Keratinocyte (primary cell): ENCODE measurements around the gene FOXJ1. TPM values are rescaled to one million over a fixed set of nuclear protein-coding genes. Genes with fewer than 3 reads are reported as not detected.

ENCODE experiments used
- DNase-seq: peaks from one replicate; pipeline ENCODE4 v3.0.0-alpha.2; 2011; ENCODE audit warnings: low read depth, missing footprints, low spot score
- FAIRE-seq: peaks from 2 replicates; lab custom pipeline; 2011; peaks lifted over from hg19 to GRCh38; lab: Jason Lieb, UNC
- H2AFZ ChIP-seq: 2 replicates; pipeline ENCODE4 v1.6.0; 2012; ENCODE audit warnings: low read length, control low read depth, inconsistent platforms; ENCODE audit not compliant: control insufficient read depth
- H3K27ac ChIP-seq: 2 replicates; pipeline ENCODE4 v1.5.1; 2011; ENCODE audit warnings: low read length; ENCODE audit not compliant: control insufficient read depth, insufficient read depth
- H3K27me3 ChIP-seq: 3 replicates; pipeline ENCODE4 v1.6.0; 2011; ENCODE audit warnings: low read length; ENCODE audit not compliant: control insufficient read depth, insufficient read depth; ENCODE audit errors: extremely low read depth
- H3K36me3 ChIP-seq, 2 experiments: 2 replicates in 1 of 2; 3 replicates in 1 of 2; pipeline ENCODE4 v1.5.1; 2011; ENCODE audit warnings: low read length in 2 of 2, mild to moderate bottlenecking in 1 of 2; ENCODE audit not compliant: control insufficient read depth in 2 of 2, insufficient read depth in 2 of 2; ENCODE audit errors: extremely low read depth in 1 of 2
- H3K4me1 ChIP-seq: 3 replicates; pipeline ENCODE4 v1.5.1; 2011; ENCODE audit warnings: low read length; ENCODE audit not compliant: control insufficient read depth, insufficient read depth; ENCODE audit errors: extremely low read depth
- H3K4me2 ChIP-seq: 3 replicates; pipeline ENCODE4 v1.6.0; 2011; ENCODE audit warnings: low read depth, low read length; ENCODE audit not compliant: control insufficient read depth, insufficient read depth; ENCODE audit errors: extremely low read depth
- H3K4me3 ChIP-seq, 3 experiments: fragments of 200-600 bp in 1 of 3; sonication (generic) in 1 of 3; 2 replicates in 2 of 3; 3 replicates in 1 of 3; pipeline ENCODE4 v1.5.1; 2011 to 2016; ENCODE audit warnings: low read length in 3 of 3, mild to moderate bottlenecking in 3 of 3, control low read depth in 2 of 3, inconsistent platforms in 1 of 3, low read depth in 1 of 3, mixed read lengths in 1 of 3, mixed run types in 1 of 3, moderate library complexity in 1 of 3; ENCODE audit not compliant: control insufficient read depth in 2 of 3, insufficient read depth in 2 of 3; ENCODE audit errors: extremely low read depth in 1 of 3
- H3K79me2 ChIP-seq: 2 replicates; pipeline ENCODE4 v1.6.0; 2012; ENCODE audit warnings: low read length; ENCODE audit not compliant: control insufficient read depth, insufficient read depth
- H3K9ac ChIP-seq: 3 replicates; pipeline ENCODE4 v1.6.0; 2011; ENCODE audit warnings: low read length; ENCODE audit not compliant: control insufficient read depth, insufficient read depth; ENCODE audit errors: extremely low read depth
- H3K9me1 ChIP-seq: 3 replicates; pipeline ENCODE4 v1.6.0; 2011; ENCODE audit warnings: low read length; ENCODE audit not compliant: control insufficient read depth, insufficient read depth; ENCODE audit errors: extremely low read depth
- H3K9me3 ChIP-seq: 2 replicates; pipeline ENCODE4 v1.5.1; 2012; ENCODE audit warnings: low read depth, low read length; ENCODE audit not compliant: control insufficient read depth
- H4K20me1 ChIP-seq: 3 replicates; pipeline ENCODE4 v1.6.0; 2011; ENCODE audit warnings: low read length; ENCODE audit not compliant: control insufficient read depth, insufficient read depth; ENCODE audit errors: extremely low read depth
- CTCF ChIP-seq, 3 experiments: IDR thresholded peaks in 1 of 3; conservative IDR thresholded peaks in 1 of 3; optimal IDR thresholded peaks in 1 of 3; 2 replicates in 2 of 3; 3 replicates in 1 of 3; pipeline versions ENCODE3 to v1.5.1; 2011; ENCODE audit warnings: low read length in 3 of 3, mild to moderate bottlenecking in 3 of 3, moderate library complexity in 2 of 3, control low read depth in 1 of 3, inconsistent platforms in 1 of 3; ENCODE audit not compliant: insufficient read depth in 2 of 3; ENCODE audit errors: extremely low read depth in 1 of 3
- EZH2 ChIP-seq: IDR thresholded peaks from one replicate; pipeline ENCODE4 v1.6.1; 2012; ENCODE audit warnings: inconsistent platforms, mild to moderate bottlenecking, low read length, moderate library complexity
- dilution Hi-C: fragments of 300-500 bp; cut with MboI; formaldehyde crosslinking; loops from one replicate; pipeline ENCODE4 v1.7.0; 2020; ENCODE audit warnings: low sequenced_read_pairs; ENCODE audit not compliant: extremely low pct_ligation_motif_present
- polyA plus RNA-seq, 5 experiments: library from polyadenylated mRNA; depleted of rRNA in 3 of 5; stranded (reverse) in 3 of 5; stranded (forward) in 1 of 5; unstranded in 1 of 5; fragments of >200 nt; gene quantifications; 1 replicate in 1 of 5; 2 replicates in 3 of 5; 3 replicates in 1 of 5; pipeline versions ENCODE4 v1.2.1 to v1.2.3, GENCODE V29; 2011 to 2012; ENCODE audit warnings: missing spikeins in 2 of 5, low read depth in 1 of 5, low replicate concordance in 1 of 5

FOXJ1 gene
- polyA plus RNA-seq, 1 donor (not counting 4 experiments of a cell fraction or from before 2014, with no cell fraction given) = 0.03 TPM

- no peaks in the 10 kb centered on the region for H3K79me2 ChIP-seq
- H3K9me1 ChIP-seq = no peaks in the 10 kb centered on the region
- H3K27ac ChIP-seq = no peak overlapping the region
- H3K4me1 ChIP-seq = peaks cover 6% of the 10 kb centered on the region
- no peak overlapping the region for H2AFZ ChIP-seq
- no peaks in the 10 kb centered on the region for H3K9me3 ChIP-seq
- H3K4me3 ChIP-seq = no peak overlapping the region
- H3K27me3 ChIP-seq = peaks cover 3% of the 10 kb centered on the region
- H3K36me3 ChIP-seq = no peaks in the 10 kb centered on the region
- H4K20me1 ChIP-seq = no peaks in the 10 kb centered on the region
- TF ChIP-seq CTCF (optimal IDR thresholded peaks at IDR 0.05 in 1 of 3, IDR thresholded peaks at IDR 0.05 in 1 of 3, conservative IDR thresholded peaks at IDR 0.05 in 1 of 3; ENCODE audit: extremely low read depth in 1 of 3, insufficient read depth in 2 of 3, low read length in 3 of 3) (no peak), EZH2 (no peak)
- dilution Hi-C loops = no loop called here
- no peak for FAIRE-seq
- no peak overlapping the region for H3K4me2 ChIP-seq
- no peak for DNase-seq
- no peak overlapping the region for H3K9ac ChIP-seq
Observed at GRCh38 chr17:76176701-76177574, 35.9 kb upstream of the FOXJ1 start.

- H2AFZ ChIP-seq = no peak overlapping the region
- peaks cover 3% of the 10 kb centered on the region for H3K27me3 ChIP-seq
- H3K36me3 ChIP-seq = no peaks in the 10 kb centered on the region
- dilution Hi-C loops = no loop called here
- H3K4me3 ChIP-seq = no peak overlapping the region
- H3K9ac ChIP-seq = no peak overlapping the region
- no peak for TF ChIP-seq CTCF (optimal IDR thresholded peaks at IDR 0.05 in 1 of 3, IDR thresholded peaks at IDR 0.05 in 1 of 3, conservative IDR thresholded peaks at IDR 0.05 in 1 of 3; ENCODE audit: extremely low read depth in 1 of 3, insufficient read depth in 2 of 3, low read length in 3 of 3)
- no peak for TF ChIP-seq EZH2
- no peaks in the 10 kb centered on the region for H3K9me3 ChIP-seq
- FAIRE-seq (no peak), DNase-seq (no peak)
- no peaks in the 10 kb centered on the region for H3K9me1 ChIP-seq
- no peaks in the 10 kb centered on the region for H3K4me1 ChIP-seq
- H4K20me1 ChIP-seq = no peaks in the 10 kb centered on the region
- no peaks in the 10 kb centered on the region for H3K79me2 ChIP-seq
- H3K27ac ChIP-seq = no peak overlapping the region
- H3K4me2 ChIP-seq = no peak overlapping the region
Observed at GRCh38 chr17:76174037-76174436, 33.0 kb upstream of the FOXJ1 start.
